HCT116 (cell line): ENCODE results near the gene PPP1R1C. TPM values are rescaled to one million over a fixed set of nuclear protein-coding genes. Genes with fewer than 3 reads are reported as not detected.
A peak's percentile ranks its signal among the peaks of the same experiment; 100 is the strongest.
"Not testable (repeated sequence)": the region's sequence is repeated elsewhere in the genome, so short reads cannot be mapped to it uniquely, and the experiment has no call there.

Experiments
- ATAC-seq: fragments of 200-7000 bp; cut with Tn5 transposase; 2 replicates; pipeline ENCODE4 v1.9.1; 2020; ENCODE audit warnings: mild to moderate bottlenecking, moderate library complexity
- BruUV-seq: library from RNA; stranded (reverse); fragments of 400-500 nt; replicated peaks from 2 replicates; lab custom pipeline; 2021; lab: Mats Ljungman, UMichigan
- CTCF ChIA-PET: fragments of 300-600 bp; sonication (Branson Sonifier 250); formaldehyde crosslinking; loops from one replicate; lab custom pipeline; 2021; ENCODE audit warnings: antibody characterized with exemption; lab: Charles Lee
- POLR2A ChIA-PET: fragments of 300-600, 350-600 bp; sonication (Branson Sonifier 250); formaldehyde crosslinking; loops from one replicate; lab custom pipeline; 2021; ENCODE audit warnings: antibody characterized with exemption; lab: Charles Lee
- RAD21 ChIA-PET, 2 experiments: fragments of 300-600 bp; sonication (Branson Sonifier 250); formaldehyde crosslinking; loops; one replicate each; lab custom pipeline; 2023; ENCODE audit warnings: low total read pairs in 2 of 2; ENCODE audit not compliant: uncharacterized antibody in 2 of 2, unreplicated experiment in 2 of 2, low non-redundant PET in 1 of 2; lab: Charles Lee
- DNase-seq: peaks from one replicate; pipeline ENCODE4 v3.0.0-alpha.2; 2010; ENCODE audit warnings: low read depth, low spot score
- H2AFZ ChIP-seq: fragments of 200-600 bp; shearing (Covaris generic), sonication (generic); 2 replicates; pipeline ENCODE4 v1.6.1; 2017; ENCODE audit warnings: low read depth, mixed run types, mixed read lengths, antibody characterized with exemption, low read length; ENCODE audit not compliant: poor library complexity, severe bottlenecking
- H3K27ac ChIP-seq: 2 replicates; pipeline ENCODE4 v1.5.1; 2012; ENCODE audit warnings: low read depth, low read length
- H3K27me3 ChIP-seq: fragments of 200-600 bp; sonication (generic); 2 replicates; pipeline ENCODE4 v1.6.1; 2016; ENCODE audit warnings: mixed run types, low read length, mixed read lengths; ENCODE audit not compliant: insufficient read depth
- H3K36me3 ChIP-seq, 2 experiments: fragments of 200-500 bp in 1 of 2; fragments of 200-600 bp in 1 of 2; sonication (Bioruptor generic) in 1 of 2; sonication (generic) in 1 of 2; 2 replicates each; pipeline versions ENCODE4 v1.5.1 to v1.6.1; 2014 to 2016; ENCODE audit warnings: low read length in 2 of 2, inconsistent platforms in 1 of 2, mixed read lengths in 1 of 2, mixed run types in 1 of 2; ENCODE audit not compliant: insufficient read depth in 2 of 2, control insufficient read depth in 1 of 2
- H3K4me1 ChIP-seq, 2 experiments: fragments of 200-600 bp in 1 of 2; sonication (generic) in 1 of 2; 2 replicates each; pipeline versions ENCODE4 v1.5.1 to v1.6.1; 2012 to 2017; ENCODE audit warnings: low read length in 2 of 2, inconsistent platforms in 1 of 2, mild to moderate bottlenecking in 1 of 2, mixed read lengths in 1 of 2, mixed run types in 1 of 2, moderate library complexity in 1 of 2; ENCODE audit not compliant: insufficient read depth in 2 of 2, control insufficient read depth in 1 of 2
- H3K4me2 ChIP-seq: fragments of 200-600 bp; sonication (generic); 2 replicates; pipeline ENCODE4 v1.6.1; 2017; ENCODE audit warnings: mixed run types, low read length, mixed read lengths
- H3K4me3 ChIP-seq, 2 experiments: fragments of 200-600 bp in 1 of 2; sonication (generic) in 1 of 2; replicated peaks in 1 of 2; 2 replicates each; pipeline ENCODE4 v1.5.1; 2011 to 2016; ENCODE audit warnings: low read length in 2 of 2, control low read depth in 1 of 2, low read depth in 1 of 2, mild to moderate bottlenecking in 1 of 2, mixed read lengths in 1 of 2, mixed run types in 1 of 2
- H3K79me2 ChIP-seq: fragments of 200-600 bp; sonication (generic); 2 replicates; pipeline ENCODE4 v1.6.1; 2017; ENCODE audit warnings: mild to moderate bottlenecking, mixed run types, low read length, moderate library complexity, mixed read lengths; ENCODE audit not compliant: insufficient read depth
- H3K9ac ChIP-seq: fragments of 200-600 bp; sonication (generic); 2 replicates; pipeline ENCODE4 v1.6.1; 2016; ENCODE audit warnings: low read length, mixed read lengths
- H3K9me2 ChIP-seq: fragments of 200-600 bp; sonication (generic), shearing (Covaris generic); 2 replicates; pipeline ENCODE4 v1.6.1; 2017; ENCODE audit warnings: mixed run types, mild to moderate bottlenecking, moderate library complexity; ENCODE audit not compliant: insufficient read depth
- H3K9me3 ChIP-seq, 2 experiments: fragments of 200-500 bp in 1 of 2; fragments of 200-600 bp in 1 of 2; sonication (Bioruptor generic) in 1 of 2; sonication (generic) in 1 of 2; 2 replicates each; pipeline ENCODE4 v1.6.1; 2014 to 2017; ENCODE audit warnings: low read length in 2 of 2, mixed read lengths in 2 of 2, inconsistent platforms in 1 of 2, low read depth in 1 of 2, mild to moderate bottlenecking in 1 of 2, mixed run types in 1 of 2, moderate library complexity in 1 of 2; ENCODE audit not compliant: control insufficient read depth in 1 of 2, insufficient read depth in 1 of 2
- H4K20me1 ChIP-seq: fragments of 200-600 bp; sonication (generic), shearing (Covaris generic); 2 replicates; pipeline ENCODE4 v1.6.1; 2017; ENCODE audit warnings: mixed run types, mild to moderate bottlenecking, moderate library complexity; ENCODE audit not compliant: insufficient read depth
- CBX3 ChIP-seq: IDR thresholded peaks from 2 replicates; pipeline ENCODE4 v1.6.1; 2012; ENCODE audit warnings: low read depth
- CEBPB ChIP-seq: IDR thresholded peaks from 2 replicates; pipeline ENCODE4 v1.6.1; 2012; ENCODE audit warnings: low read depth
- EZH2 ChIP-seq: fragments of 200-600 bp; sonication (generic); IDR thresholded peaks from 2 replicates; pipeline ENCODE4 v1.6.1; 2017; ENCODE audit warnings: antibody characterized with exemption, mixed run types
- FOSL1 ChIP-seq: IDR thresholded peaks from 2 replicates; pipeline ENCODE4 v1.6.1; 2012; ENCODE audit warnings: low read depth
- JUND ChIP-seq: IDR thresholded peaks from 2 replicates; pipeline ENCODE4 v1.6.1; 2012
- MAX ChIP-seq: IDR thresholded peaks from 2 replicates; pipeline ENCODE4 v1.6.1; 2012
- POLR2AphosphoS5 ChIP-seq: IDR thresholded peaks from 2 replicates; pipeline ENCODE4 v1.6.1; 2011; ENCODE audit warnings: mild to moderate bottlenecking, low read depth, low read length, moderate library complexity
- REST ChIP-seq: IDR thresholded peaks from 2 replicates; pipeline ENCODE4 v1.6.1; 2012; ENCODE audit warnings: low read depth
- SIN3A ChIP-seq: IDR thresholded peaks from 2 replicates; pipeline ENCODE4 v1.6.1; 2012; ENCODE audit warnings: low read depth
- SP1 ChIP-seq: IDR thresholded peaks from 2 replicates; pipeline ENCODE4 v1.6.1; 2012; ENCODE audit warnings: low read depth
- SRF ChIP-seq: IDR thresholded peaks from 2 replicates; pipeline ENCODE4 v1.6.1; 2012; ENCODE audit warnings: low read depth
- TCF7L2 ChIP-seq: IDR thresholded peaks from 2 replicates; pipeline ENCODE4 v1.7.0; 2011; ENCODE audit warnings: borderline replicate concordance, inconsistent platforms; ENCODE audit not compliant: insufficient read depth, insufficient read length; ENCODE audit errors: extremely low read depth
- ZNF274 ChIP-seq: fragments of 200-500 bp; sonication (Bioruptor generic); IDR thresholded peaks from 2 replicates; pipeline ENCODE4 v1.6.1; 2014; ENCODE audit warnings: mild to moderate bottlenecking, low read depth, low read length, inconsistent platforms
- intact Hi-C: fragments of 100-400 bp; cut with micrococcal nuclease; formaldehyde crosslinking; loops from 2 replicates; pipeline ENCODE4 v1.10.0; 2022
- total RNA-seq: library from RNA; stranded (reverse); gene quantifications from one replicate; pipeline ENCODE4 v1.2.1, GENCODE V29; 2021; ENCODE audit not compliant: unreplicated experiment

PPP1R1C gene
- total RNA-seq, 1 experiment from 2014 or later: 17.8 TPM

- Histone ChIP-seq H3K27me3 (no peaks in the 10 kb centered on the region), H3K9ac (peak overlapping the region; percentile 61), H3K4me3 (peak overlapping the region; percentile 22 to 39; a peak in 3 of 4 replicates), H3K4me1 (peaks cover 79 to 97% of the 10 kb centered on the region in 2 experiments), H3K27ac (peak overlapping the region; percentile 98), H4K20me1 (no peaks in the 10 kb centered on the region), H3K4me2 (peak overlapping the region; percentile 59), H3K9me2 (no peaks in the 10 kb centered on the region), H3K36me3 (no peaks in the 10 kb centered on the region), H2AFZ (no peak overlapping the region), H3K9me3 (no peaks in the 10 kb centered on the region), H3K79me2 (peaks cover 32% of the 10 kb centered on the region)
- no peak for ATAC-seq
- no TSS peak for BruUV-seq
- RAD21 ChIA-PET: interaction anchor here in 1 of 2 experiments (0.9 kb wide), 2 partner anchors 122 to 214 kb away, joined by 3 to 4 read pairs; no protein-coding TSS in a partner anchor
- CTCF ChIA-PET: interaction anchor here (0.9 to 2.7 kb wide), 9 partner anchors 18 to 217 kb away, joined by 3 to 17 read pairs (median 6); no protein-coding TSS in a partner anchor
- POLR2A ChIA-PET: interaction anchor here (0.8 to 2.0 kb wide), 4 partner anchors 22 to 55 kb away, joined by 3 to 5 read pairs (median 4); no protein-coding TSS in a partner anchor
- DNase-seq: peak; percentile 86
- intact Hi-C loops: no loop called here
- no peak for TF ChIP-seq EZH2
- peak; percentile 72; the same call in 1 of the 2 replicates for TF ChIP-seq MAX
- peak; percentile 83 for TF ChIP-seq SIN3A
- TF ChIP-seq TCF7L2: peak; percentile 81
- TF ChIP-seq REST: no peak
- TF ChIP-seq FOSL1: peak; percentile 99
- peak; percentile 97 for TF ChIP-seq JUND
- no peak for TF ChIP-seq ZNF274
- TF ChIP-seq SRF: peak; percentile 82
- peak; percentile 80 for TF ChIP-seq CBX3
- TF ChIP-seq SP1: peak; percentile 99
- peak; percentile 82 for TF ChIP-seq CEBPB
- peak; percentile 54; the same call in 1 of the 2 replicates for TF ChIP-seq POLR2AphosphoS5
Measured at GRCh38 chr2:181955010-181955409, 30.6 kb upstream of the PPP1R1C start.

GRCh38 chr2:181955866-181956265 lies 29.8 kb upstream of the PPP1R1C start:
- H3K27ac ChIP-seq: peak overlapping the region; percentile 98
- H3K4me3 ChIP-seq, intact Hi-C loops: not testable (repeated sequence)

More at GRCh38 chr2:181955866-181956265, 29.8 kb upstream of the PPP1R1C start:
- ChIA-PET POLR2A (interaction anchor here (1.5 to 1.6 kb wide), 2 partner anchors 26 to 53 kb away, joined by 3 to 4 read pairs; no protein-coding TSS in a partner anchor), CTCF (interaction anchor here (2.7 kb wide), 1 partner anchor 213 kb away, joined by 14 read pairs; no protein-coding TSS in a partner anchor)
- H2AFZ ChIP-seq, H3K9ac ChIP-seq, H3K27me3 ChIP-seq, H3K4me2 ChIP-seq, ATAC-seq, H3K9me3 ChIP-seq, H4K20me1 ChIP-seq, DNase-seq, RAD21 ChIA-PET, BruUV-seq, H3K36me3 ChIP-seq, H3K9me2 ChIP-seq: not testable (repeated sequence)
- peaks cover 37% of the 10 kb centered on the region for H3K79me2 ChIP-seq
- peaks cover 82 to 95% of the 10 kb centered on the region in 2 experiments for H3K4me1 ChIP-seq
